GM10266 (cell line): ENCODE results near the gene STIM2.

Experiments
- DNase-seq: peaks from one replicate; pipeline ENCODE4 v3.0.0; 2012; ENCODE audit errors: extremely low spot score
- CTCF ChIP-seq: IDR thresholded peaks from 2 replicates; pipeline ENCODE4 v1.5.1; 2012; ENCODE audit warnings: mild to moderate bottlenecking, low read depth; ENCODE audit not compliant: control insufficient read depth, insufficient read depth; ENCODE audit errors: missing control alignments

The STIM2 gene

GRCh38 chr4:26938516-26938915, 77.9 kb downstream of the STIM2 start:
- no peak for TF ChIP-seq CTCF
- DNase-seq = no peak

GRCh38 chr4:26941951-26942350, 81.3 kb downstream of the STIM2 start:
- DNase-seq = no peak
- TF ChIP-seq CTCF = no peak

- no peak for DNase-seq
- no peak for TF ChIP-seq CTCF
Observed at GRCh38 chr4:26942871-26943270, 82.2 kb downstream of the STIM2 start.

GRCh38 chr4:26943391-26943790, 82.8 kb downstream of the STIM2 start:
- TF ChIP-seq CTCF = no peak
- no peak for DNase-seq

- TF ChIP-seq CTCF = no peak
- DNase-seq = no peak
Observed at GRCh38 chr4:26945794-26946193, 85.2 kb downstream of the STIM2 start.

GRCh38 chr4:26947318-26947717, 86.7 kb downstream of the STIM2 start:
- DNase-seq = no peak
- no peak for TF ChIP-seq CTCF

GRCh38 chr4:26950446-26950845, 89.8 kb downstream of the STIM2 start:
- DNase-seq = no peak
- TF ChIP-seq CTCF = no peak

GRCh38 chr4:26952891-26953290, 92.2 kb downstream of the STIM2 start:
- no peak for TF ChIP-seq CTCF
- no peak for DNase-seq
